NCI-H2081 treated with DMSO at 0.1 percent for 48 hours (cell line): ENCODE data around the gene MBD3.
"Not testable (repeated sequence)": the region's sequence is repeated elsewhere in the genome, so short reads cannot be mapped to it uniquely, and the experiment has no call there.

Experiments used
- DNase-seq: peaks from one replicate; lab custom pipeline; 2025; lab: John Stamatoyannopoulos, UW

Gene MBD3

DNA sequence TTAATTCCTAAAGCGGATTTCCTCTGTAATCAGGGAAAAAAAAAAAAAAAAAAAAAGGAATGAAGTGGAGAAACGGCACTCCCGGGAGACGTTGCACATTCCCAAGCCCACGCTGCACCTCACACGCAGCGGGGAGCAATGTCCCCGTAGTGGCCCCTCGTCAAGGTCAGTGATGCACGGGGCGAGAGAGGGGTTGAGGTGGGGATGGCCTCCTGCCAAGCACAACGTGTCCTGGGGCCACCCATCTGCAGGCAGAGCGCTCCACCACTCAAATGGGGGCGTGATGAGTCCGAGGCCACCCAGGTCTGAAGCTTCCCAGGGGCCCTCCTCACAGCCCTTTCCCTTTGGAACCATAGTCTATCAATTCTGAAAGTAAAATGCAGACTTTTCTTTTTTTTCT is 53.7 kb downstream of the MBD3 start:
- DNase-seq, result no peak

DNA sequence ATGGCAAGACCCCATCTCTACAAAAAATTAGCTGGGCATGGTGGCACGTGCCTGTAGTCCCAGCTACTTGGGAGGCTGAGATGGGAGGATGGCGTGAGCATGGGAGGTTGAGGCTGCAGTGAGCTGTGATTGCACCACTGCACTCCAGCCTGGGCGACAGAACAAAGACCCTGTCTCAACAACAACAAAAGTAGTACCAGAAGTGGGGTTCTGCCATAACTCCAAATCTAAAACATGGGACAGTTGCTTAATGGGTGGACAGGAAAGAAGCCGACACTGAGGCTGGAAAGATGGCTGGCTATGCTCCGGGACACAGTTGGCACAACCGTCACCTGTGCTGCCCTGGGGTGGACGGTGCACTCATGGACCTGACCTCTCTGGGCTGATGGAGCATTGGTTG is 57.0 kb downstream of the MBD3 start:
- DNase-seq, result not testable (repeated sequence)

DNA sequence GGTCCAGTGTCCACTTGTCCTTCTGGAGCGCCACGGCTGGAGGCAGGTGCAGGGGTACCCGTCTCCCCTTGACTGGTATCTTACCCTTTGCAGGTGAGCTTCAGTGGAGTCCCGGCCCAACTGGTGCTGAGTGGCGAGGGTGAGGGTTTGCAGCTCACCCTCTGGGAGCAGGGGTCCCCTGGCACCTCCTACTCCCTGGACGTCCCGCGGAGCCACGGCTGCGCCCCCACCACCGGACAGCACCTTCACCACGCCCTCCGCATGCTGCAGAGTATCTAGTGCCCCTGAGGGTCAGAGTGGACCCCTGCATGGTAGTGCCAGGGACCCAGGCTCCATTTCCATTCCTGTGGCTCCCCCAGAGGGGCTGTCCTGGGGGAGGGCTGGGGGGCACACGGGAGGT is 57.7 kb downstream of the MBD3 start:
- no peak for DNase-seq

DNA sequence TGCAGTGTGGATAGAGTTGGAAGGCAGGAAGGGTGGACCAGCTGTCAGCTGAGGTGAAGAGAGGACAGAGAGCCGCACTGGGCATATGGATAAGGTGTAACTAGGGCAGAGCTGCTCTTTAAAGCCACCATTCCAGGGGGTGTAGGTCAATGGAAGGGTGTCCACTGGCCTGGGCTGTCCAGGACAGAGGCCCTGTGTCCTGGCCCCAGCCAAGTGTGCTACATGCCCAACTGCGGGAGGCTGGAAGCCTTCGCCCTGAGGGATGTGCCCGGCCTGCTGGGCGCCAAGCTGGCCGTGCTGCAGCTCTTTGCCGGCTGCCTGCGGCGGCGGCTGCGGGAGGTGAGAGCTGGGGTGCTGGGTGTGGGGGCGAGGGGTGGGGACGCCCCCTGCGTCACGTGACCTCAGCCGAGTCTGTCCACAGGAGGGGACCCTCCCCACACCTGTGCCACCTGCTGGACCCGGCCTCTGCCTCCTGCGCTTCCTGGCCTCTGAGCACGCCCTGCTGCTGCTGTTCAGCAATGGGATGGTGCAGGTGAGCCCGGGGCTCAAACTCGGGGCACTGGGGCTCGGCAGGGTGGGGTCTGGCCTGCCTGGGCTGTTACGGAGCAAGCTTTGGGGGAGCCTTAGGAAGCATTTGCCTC is 59.0 kb downstream of the MBD3 start:
- no peak for DNase-seq

DNA sequence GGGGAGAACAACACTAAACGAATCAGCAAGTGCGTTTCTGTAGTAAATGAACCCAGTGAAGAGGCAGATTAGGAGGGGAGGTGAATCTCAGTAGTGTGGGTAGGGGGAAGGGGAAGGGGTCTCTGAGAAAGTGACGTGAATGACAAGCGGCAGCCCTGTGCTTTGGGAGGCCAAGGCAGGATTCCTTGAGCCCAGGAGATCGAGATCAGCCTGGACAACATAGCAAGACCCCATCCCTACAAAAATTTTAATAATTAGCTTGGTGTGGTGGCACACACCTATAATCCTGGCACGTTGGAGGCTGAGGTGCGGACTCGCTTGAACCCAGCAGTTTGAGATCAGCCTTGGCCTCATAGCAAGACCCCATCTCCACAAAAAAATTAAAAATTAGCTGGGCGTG is 60.7 kb downstream of the MBD3 start:
- no peak for DNase-seq

DNA sequence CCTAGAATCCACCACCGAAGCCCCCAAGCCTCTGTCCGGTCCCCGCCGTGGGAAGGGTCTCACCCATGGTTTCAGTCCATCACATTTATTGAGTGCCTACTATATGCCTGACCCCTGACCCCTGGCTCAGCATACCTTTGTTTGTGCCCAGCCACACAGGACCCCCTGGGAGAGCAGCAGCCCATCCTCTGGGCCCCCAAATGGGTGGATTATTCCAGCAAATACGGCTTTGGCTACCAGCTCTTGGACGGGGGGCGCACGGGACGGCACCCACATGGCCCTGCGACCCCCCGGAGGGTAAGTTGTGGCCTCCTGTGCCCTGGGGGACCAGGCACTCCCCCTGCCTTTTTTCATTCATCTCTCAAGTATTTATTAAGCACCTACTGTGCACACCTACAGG is 61.1 kb downstream of the MBD3 start:
- no peak for DNase-seq

DNA sequence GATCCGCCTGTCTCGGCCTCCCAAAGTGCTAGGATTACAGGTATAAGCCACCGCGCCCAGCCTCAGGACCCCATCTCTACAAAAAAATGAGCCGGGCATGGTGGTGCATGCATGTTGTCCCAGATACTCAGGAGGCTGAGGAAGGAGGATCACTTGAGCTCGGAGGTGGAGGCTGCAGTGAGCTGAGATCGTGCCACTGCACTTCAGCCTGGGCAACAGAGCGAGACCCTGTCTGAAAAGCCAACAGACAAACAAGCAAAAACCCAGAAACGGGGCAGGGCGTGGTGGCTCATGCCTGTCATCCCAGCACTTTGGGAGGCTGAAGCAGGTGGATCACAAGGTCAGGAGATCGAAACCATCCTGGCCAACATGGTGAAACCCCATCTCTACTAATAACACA is 61.8 kb downstream of the MBD3 start:
- DNase-seq, result not testable (repeated sequence)

DNA sequence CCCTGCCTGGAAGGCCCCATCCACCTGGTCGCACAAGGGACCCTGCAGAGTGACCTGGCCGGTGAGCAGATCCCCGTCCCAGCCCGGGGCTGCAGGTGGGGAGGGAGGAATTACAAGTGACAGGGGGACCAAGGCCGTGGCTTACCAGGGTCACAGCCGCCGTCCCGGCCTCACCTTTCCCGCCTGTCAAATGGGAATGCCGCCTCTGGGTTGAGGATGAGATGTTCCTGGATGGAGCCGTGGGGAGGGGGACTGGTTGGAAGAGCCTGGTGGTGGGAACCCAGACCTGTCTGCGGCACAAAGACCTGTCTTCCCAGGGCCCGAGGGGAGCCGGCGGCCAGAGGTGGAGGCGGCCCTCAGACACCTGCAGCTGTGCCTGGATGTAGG is 63.2 kb downstream of the MBD3 start:
- no peak for DNase-seq

DNA sequence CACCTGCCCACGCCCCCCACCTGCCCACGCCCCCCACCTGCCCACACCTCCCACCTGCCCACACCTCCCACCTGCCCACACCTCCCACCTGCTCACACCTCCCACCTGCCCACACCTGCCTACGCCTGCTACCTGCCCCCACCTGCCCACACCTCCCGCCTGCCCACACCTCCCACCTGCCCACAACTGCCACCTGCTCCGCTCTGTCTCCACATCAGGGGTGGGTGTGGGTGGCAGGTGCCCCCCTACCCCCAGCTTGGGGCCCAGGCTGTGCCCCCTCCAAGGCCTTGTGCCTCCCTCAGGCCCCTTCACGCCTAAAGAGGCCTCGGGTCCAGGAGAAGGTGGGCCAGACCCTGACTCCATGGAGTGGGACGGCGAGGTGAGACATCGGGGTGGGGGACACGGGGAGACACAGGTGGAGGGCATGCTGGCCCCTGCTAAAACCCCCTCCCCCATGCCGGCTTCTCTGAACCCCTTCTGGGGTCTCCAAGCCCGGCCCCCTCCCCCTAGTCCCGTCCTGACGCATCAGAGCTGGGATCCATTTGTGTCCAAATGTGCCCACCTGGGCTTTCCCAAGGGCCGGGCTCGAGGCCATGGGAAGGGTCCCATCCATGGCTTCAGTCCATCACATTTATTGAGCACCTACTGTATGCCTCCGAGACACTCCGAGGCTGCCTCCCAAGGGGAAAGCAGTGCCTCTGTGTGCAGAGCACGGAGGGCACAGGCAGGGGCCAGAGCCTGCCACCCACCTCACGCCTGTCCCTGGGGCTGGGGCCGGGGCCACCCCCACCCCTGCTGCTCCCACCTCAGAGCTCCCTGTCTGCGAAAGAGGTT is 63.9 kb downstream of the MBD3 start:
- DNase-seq, result no peak

DNA sequence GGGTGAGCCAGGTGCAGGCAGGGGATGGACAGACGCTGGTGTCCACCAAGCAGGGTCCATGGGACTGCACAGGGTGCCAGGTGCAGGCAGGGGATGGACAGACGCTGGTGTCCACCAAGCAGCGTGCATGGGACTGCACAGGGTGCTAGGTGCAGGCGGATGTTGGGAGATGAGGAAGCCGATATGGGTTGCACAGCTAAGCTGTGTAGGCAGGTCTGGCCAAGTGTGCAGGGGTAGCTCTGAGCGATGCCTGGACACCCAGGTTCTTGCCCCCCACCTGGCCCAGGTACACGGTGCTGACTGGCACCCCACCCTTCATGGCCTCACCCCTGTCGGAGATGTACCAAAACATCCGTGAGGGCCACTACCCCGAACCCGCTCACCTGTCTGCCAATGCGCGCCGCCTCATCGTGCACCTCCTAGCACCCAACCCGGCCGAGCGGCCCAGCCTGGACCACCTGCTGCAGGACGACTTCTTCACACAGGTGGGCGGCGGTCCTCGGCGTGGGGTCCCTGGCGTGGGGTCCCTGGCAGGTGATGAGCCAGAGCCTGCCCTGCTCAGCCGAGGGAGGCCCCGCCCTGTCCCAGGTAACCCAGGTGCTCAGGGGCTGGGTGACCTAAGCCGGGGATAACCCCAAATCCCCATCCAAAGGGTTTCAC is 64.9 kb downstream of the MBD3 start:
- DNase-seq, result no peak

DNA sequence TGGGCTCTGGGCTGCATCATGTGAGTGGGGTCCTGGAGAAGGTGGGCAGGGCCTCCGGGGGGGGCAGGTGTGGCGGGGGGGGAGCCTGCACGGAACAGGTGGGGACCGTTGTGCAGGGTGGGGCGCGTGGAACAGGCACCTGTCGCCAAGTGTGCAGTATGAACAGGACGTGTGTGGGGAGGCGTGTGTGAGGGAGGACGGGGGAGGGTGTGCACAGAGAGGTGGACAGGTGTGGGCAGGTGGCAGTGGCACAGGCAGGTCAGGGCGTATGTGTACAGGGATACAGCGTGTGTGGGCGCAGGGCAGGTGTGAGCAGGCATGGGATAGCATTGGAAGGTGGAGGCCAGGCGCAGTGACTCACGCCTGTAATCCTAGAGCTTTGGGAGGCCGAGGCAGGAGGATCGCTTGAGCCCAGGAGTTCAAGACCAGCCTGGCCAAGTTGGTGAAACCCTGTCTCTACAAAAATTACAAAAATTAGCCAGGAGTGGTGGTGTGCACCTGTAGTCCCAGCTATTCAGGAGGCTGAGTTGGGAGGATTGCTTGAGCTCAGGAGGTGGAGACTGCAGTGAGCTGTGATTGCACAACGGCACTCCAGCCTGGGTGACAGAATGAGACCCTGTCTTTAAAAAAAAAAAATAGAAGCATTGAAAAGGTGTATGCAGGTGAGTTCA is 65.6 kb downstream of the MBD3 start:
- DNase-seq, result no peak

DNA sequence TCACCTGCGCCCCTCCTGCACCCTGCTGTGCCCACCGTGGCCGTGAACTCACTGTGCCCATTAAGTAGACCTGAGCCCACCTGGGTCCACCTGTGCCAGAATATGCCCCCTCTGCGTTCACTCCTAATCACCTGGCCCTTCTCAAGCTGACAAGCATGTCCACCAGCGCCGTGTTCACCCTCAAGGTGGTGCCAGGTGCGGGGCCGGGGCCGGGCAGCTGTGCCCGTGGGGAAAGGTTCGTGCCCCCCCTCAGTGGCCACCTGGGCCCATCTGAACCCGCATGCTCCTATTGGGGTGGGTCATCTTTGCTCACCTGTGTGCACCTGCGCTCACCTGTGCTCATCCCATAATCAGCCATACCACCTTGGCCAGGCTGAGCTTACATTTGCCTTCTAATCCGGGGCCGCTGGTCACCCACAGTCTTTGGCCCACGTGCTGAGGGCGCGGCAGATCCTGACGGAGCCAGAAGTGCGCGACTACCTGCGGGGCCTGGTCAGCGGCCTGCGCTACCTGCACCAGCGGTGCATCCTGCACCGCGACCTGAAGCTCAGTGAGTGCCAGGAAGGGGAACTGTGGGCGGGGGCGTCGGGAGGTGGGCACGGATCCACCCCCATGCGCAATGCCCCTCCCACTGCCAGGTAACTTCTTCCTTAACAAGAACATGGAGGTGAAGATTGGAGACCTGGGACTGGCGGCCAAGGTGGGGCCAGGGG is 66.4 kb downstream of the MBD3 start:
- no peak for DNase-seq

DNA sequence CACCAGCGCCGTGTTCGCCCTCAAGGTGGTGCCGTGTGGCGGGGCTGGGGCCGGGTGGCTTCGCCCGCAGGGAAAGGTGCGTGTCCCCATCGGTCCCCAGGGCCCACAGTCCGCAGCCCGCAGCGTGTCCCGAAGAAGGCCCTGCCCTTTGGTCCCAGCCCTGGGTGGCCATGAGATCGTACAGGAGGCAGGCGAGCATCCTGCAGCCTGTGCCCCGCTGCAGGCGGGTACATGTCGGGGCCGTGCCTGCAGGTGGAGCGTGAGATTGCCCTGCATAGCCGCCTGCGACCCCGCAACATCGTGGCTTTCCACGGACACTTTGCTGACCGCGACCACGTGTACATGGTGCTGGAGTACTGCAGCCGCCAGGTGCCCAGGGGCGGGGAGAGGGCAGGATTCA is 67.3 kb downstream of the MBD3 start:
- DNase-seq, result no peak

DNA sequence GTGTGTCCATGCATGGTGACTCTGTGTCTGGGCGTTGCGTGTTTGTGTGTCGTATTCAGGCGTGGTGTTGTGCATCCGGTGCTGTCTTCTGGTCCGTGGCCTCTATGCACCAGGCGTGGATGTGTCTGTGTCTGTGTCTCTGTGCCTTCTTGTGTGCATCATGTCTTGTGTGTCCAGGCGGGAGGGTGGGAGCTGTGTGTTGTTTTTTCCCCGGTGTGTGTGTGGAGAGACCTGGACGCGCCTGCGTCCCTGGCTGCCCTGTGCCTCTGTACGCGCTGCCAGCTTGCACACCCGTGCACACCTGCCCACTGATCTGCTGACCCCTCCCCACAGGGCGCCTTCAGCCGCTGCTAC is 67.7 kb downstream of the MBD3 start:
- DNase-seq, result no peak

DNA sequence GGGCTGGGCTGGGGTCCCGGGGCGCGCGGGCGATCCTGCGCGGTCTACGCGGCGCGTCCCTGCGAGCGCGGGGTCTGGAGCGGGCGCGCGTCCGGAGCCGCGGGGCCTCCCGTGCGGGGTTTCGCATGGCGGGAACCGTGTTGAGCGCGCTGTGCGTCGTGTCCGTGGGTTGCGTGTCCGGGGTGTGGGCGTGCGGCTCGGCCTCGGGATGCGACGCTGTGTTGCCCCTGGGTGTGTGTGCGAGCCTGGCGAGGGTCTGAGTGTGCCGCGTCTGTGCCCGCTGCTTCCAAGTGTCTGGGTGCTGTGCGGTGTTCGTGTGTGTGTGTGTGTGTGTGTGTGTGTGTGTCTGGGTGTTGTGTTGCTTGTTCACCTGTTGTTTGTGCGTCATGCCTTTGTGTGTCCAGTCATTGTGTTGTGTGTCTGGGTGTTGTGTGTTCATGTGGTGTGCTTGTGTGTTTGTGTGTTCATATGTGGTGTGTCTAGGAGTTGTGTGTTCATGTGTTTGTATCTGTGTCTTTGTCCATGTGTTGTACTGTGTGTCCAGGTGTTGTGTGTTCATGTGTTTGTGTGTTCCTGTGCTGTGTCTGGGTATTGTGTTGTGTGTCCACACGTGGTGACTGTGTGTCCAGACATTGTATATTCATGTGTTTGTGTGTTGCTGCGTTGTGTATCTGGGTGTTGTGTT is 68.2 kb downstream of the MBD3 start:
- DNase-seq, result no peak
